MM.1S (cell line): ENCODE measurements around the gene ALG6.

Experiments
- DNase-seq: peaks from one replicate; pipeline ENCODE4 v3.0.0-alpha.2; 2015
- H2AFZ ChIP-seq: fragments of 300-600 bp; sonication (generic); 2 replicates; pipeline ENCODE4 v1.6.0; 2016; ENCODE audit warnings: antibody characterized with exemption, low read length
- H3F3A ChIP-seq: fragments of 300-600 bp; sonication (generic); 2 replicates; pipeline ENCODE4 v1.6.1; 2016; ENCODE audit warnings: mild to moderate bottlenecking, antibody characterized with exemption, low read length, moderate library complexity, mixed read lengths; ENCODE audit not compliant: insufficient read depth
- H3K27ac ChIP-seq: fragments of 300-600 bp; sonication (generic); 2 replicates; pipeline ENCODE4 v1.5.1; 2016; ENCODE audit warnings: mild to moderate bottlenecking, low read length
- H3K27me3 ChIP-seq: fragments of 300-600 bp; sonication (generic); replicated peaks from 2 replicates; pipeline ENCODE4 v1.6.0; 2016; ENCODE audit warnings: low read length; ENCODE audit not compliant: insufficient read depth
- H3K36me3 ChIP-seq: fragments of 300-600 bp; sonication (generic); replicated peaks from 2 replicates; pipeline ENCODE4 v1.6.1; 2016; ENCODE audit warnings: mild to moderate bottlenecking, low read length, mixed read lengths; ENCODE audit not compliant: insufficient read depth
- H3K4me1 ChIP-seq: fragments of 300-600 bp; sonication (generic); 2 replicates; pipeline ENCODE4 v1.6.1; 2016; ENCODE audit warnings: low read length, mixed read lengths
- H3K4me2 ChIP-seq: fragments of 300-600 bp; sonication (generic); 2 replicates; pipeline ENCODE4 v1.6.0; 2016; ENCODE audit warnings: low read depth, low read length
- H3K4me3 ChIP-seq: fragments of 300-600 bp; sonication (generic); 2 replicates; pipeline ENCODE4 v1.5.1; 2016; ENCODE audit warnings: low read length, mixed read lengths
- H3K79me2 ChIP-seq: fragments of 300-600 bp; sonication (generic); 2 replicates; pipeline ENCODE4 v1.6.1; 2016; ENCODE audit warnings: mixed run types, low read length, mixed read lengths
- H3K9ac ChIP-seq: fragments of 300-600 bp; sonication (generic); 2 replicates; pipeline ENCODE4 v1.6.1; 2016; ENCODE audit warnings: low read length, mixed read lengths
- H3K9me2 ChIP-seq: fragments of 300-600 bp; sonication (generic); replicated peaks from 2 replicates; pipeline ENCODE4 v1.6.1; 2016; ENCODE audit warnings: mild to moderate bottlenecking, low read length, mixed read lengths; ENCODE audit not compliant: insufficient read depth
- H3K9me3 ChIP-seq: fragments of 300-600 bp; sonication (generic); replicated peaks from 2 replicates; pipeline ENCODE4 v1.6.1; 2016; ENCODE audit warnings: mild to moderate bottlenecking, low read length, mixed read lengths; ENCODE audit not compliant: insufficient read depth
- H4K20me1 ChIP-seq: fragments of 300-600 bp; sonication (generic); 2 replicates; pipeline ENCODE4 v1.6.1; 2016; ENCODE audit warnings: mild to moderate bottlenecking, low read length, moderate library complexity, mixed read lengths; ENCODE audit not compliant: insufficient read depth
- EZH2 ChIP-seq: fragments of 300-600 bp; sonication (generic); optimal IDR thresholded peaks from 2 replicates; pipeline ENCODE3; 2017; ENCODE audit warnings: low read depth, mild to moderate bottlenecking, antibody characterized with exemption, low read length, mixed read lengths
- EZH2phosphoT487 ChIP-seq: fragments of 300-600 bp; sonication (generic); IDR thresholded peaks from 2 replicates; pipeline ENCODE4 v1.6.1; 2018; ENCODE audit warnings: antibody characterized with exemption, low read length
- TF ChIP-seq, protein P1 (sequence below): fragments of 300-600 bp; sonication (generic); IDR thresholded peaks from 2 replicates; pipeline ENCODE4 v1.5.1; 2016; ENCODE audit warnings: antibody characterized with exemption, low read length, mixed read lengths

The ALG6 gene

DNA sequence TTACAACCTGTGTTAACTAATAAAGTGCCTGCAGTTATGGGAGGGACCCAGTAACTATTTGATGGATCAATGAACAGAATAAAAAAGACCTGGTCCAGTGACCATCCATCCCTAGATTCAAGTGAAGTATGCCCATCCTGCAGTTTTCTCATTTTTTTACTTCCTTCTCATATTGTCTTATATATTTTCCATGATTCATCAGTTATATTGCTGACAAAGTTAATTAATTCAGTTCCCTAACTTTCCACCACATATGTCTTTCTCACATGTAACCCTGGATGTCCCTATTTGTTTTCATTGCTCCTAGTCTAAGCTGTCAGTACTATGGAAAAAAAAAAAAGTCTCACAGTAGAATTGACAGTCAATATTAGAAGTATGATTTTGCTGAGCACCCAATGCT is 91.3 kb downstream of the ALG6 start:
- H3K9me2 ChIP-seq, result no peaks in the 10 kb centered on the region
- no peak overlapping the region for H3K4me3 ChIP-seq
- H2AFZ ChIP-seq, result no peak overlapping the region
- H3K9me3 ChIP-seq, result no peaks in the 10 kb centered on the region
- H3K27ac ChIP-seq, result no peak overlapping the region
- no peak overlapping the region for H3K9ac ChIP-seq
- H3K4me2 ChIP-seq, result no peak overlapping the region
- H3K27me3 ChIP-seq, result no peaks in the 10 kb centered on the region
- H3F3A ChIP-seq, result no peaks in the 10 kb centered on the region
- no peaks in the 10 kb centered on the region for H3K4me1 ChIP-seq
- DNase-seq, result no peak
- peaks cover 11% of the 10 kb centered on the region; the same call in 1 of the 2 replicates for H3K36me3 ChIP-seq
- TF ChIP-seq EZH2phosphoT487 (no peak), EZH2 (no peak)
- TF ChIP-seq, protein P1, sequence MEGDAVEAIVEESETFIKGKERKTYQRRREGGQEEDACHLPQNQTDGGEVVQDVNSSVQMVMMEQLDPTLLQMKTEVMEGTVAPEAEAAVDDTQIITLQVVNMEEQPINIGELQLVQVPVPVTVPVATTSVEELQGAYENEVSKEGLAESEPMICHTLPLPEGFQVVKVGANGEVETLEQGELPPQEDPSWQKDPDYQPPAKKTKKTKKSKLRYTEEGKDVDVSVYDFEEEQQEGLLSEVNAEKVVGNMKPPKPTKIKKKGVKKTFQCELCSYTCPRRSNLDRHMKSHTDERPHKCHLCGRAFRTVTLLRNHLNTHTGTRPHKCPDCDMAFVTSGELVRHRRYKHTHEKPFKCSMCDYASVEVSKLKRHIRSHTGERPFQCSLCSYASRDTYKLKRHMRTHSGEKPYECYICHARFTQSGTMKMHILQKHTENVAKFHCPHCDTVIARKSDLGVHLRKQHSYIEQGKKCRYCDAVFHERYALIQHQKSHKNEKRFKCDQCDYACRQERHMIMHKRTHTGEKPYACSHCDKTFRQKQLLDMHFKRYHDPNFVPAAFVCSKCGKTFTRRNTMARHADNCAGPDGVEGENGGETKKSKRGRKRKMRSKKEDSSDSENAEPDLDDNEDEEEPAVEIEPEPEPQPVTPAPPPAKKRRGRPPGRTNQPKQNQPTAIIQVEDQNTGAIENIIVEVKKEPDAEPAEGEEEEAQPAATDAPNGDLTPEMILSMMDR, result no peak
- H4K20me1 ChIP-seq, result no peaks in the 10 kb centered on the region
- H3K79me2 ChIP-seq, result no peaks in the 10 kb centered on the region

DNA sequence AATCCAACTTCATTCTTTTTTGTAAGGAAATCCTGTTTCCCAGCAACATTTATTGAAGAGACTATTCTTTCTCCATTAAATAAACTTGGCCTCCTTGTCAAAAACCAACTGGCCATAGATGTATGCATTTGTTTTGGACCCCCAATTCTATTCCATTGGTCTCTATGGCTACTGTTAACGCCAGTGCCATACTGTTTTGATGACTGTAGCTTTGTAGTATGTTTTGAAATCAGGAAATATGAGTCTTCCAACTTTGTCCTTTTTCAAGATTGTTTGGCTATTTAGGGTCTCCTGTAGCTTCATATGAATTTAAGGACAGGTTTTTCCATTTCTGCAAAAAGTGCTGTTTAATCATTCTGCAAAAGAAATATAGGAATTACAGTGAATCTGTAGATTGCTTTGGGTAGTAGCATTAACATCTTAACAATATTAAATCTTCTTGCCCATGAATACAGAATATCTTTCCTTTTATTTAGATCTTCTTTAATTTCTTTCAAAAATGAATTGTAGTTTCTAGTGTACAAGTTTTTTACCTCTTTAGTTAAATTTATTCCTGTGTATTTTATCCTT is 94.3 kb downstream of the ALG6 start:
- Histone ChIP-seq H3K4me2 (no peak overlapping the region), H3K9ac (no peak overlapping the region), H3K36me3 (peaks cover 11% of the 10 kb centered on the region; the same call in 1 of the 2 replicates), H3K9me2 (no peaks in the 10 kb centered on the region), H3K4me1 (no peaks in the 10 kb centered on the region), H3K4me3 (no peak overlapping the region), H3K9me3 (no peaks in the 10 kb centered on the region), H3K79me2 (no peaks in the 10 kb centered on the region), H2AFZ (no peak overlapping the region), H3K27me3 (no peaks in the 10 kb centered on the region), H3F3A (no peaks in the 10 kb centered on the region), H3K27ac (no peak overlapping the region), H4K20me1 (no peaks in the 10 kb centered on the region)
- TF ChIP-seq EZH2phosphoT487 (no peak), EZH2 (no peak)
- TF ChIP-seq, protein P1, result no peak
- no peak for DNase-seq

DNA sequence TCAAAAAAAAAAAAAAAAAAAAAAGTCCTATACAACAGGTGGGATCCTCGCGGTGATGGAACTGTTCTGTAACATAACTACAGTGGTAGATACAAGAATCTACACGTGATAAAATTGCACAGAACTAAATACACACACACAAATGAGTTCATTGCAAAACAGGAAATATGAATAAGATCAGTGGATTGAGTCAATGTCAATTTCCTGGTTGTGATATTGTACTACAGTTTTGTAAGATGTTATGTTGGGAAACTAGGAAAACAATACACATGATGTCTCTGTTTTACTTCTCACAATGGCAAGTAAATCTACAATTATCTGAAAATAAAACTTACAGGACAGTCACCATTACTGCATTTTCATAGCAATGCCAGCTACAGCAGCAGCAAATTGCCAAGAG is 95.8 kb downstream of the ALG6 start:
- no peak overlapping the region for H3K27ac ChIP-seq
- no peaks in the 10 kb centered on the region for H3K4me1 ChIP-seq
- TF ChIP-seq EZH2phosphoT487, result no peak
- TF ChIP-seq, protein P1, result no peak
- TF ChIP-seq EZH2, result no peak
- no peaks in the 10 kb centered on the region for H3K9me3 ChIP-seq
- H3K9me2 ChIP-seq, result no peaks in the 10 kb centered on the region
- no peaks in the 10 kb centered on the region for H3F3A ChIP-seq
- no peak overlapping the region for H3K9ac ChIP-seq
- no peaks in the 10 kb centered on the region for H4K20me1 ChIP-seq
- H3K4me3 ChIP-seq, result no peak overlapping the region
- no peak for DNase-seq
- no peak overlapping the region for H3K4me2 ChIP-seq
- no peaks in the 10 kb centered on the region for H3K79me2 ChIP-seq
- H3K27me3 ChIP-seq, result no peaks in the 10 kb centered on the region
- H2AFZ ChIP-seq, result no peak overlapping the region
- peaks cover 11% of the 10 kb centered on the region; the same call in 1 of the 2 replicates for H3K36me3 ChIP-seq
